ENCODE results near the gene SHB.

GRCh38 chr9:37969558-37970300, 99.3 kb downstream of the SHB start:
- TF ChIP-seq, protein P1, sequence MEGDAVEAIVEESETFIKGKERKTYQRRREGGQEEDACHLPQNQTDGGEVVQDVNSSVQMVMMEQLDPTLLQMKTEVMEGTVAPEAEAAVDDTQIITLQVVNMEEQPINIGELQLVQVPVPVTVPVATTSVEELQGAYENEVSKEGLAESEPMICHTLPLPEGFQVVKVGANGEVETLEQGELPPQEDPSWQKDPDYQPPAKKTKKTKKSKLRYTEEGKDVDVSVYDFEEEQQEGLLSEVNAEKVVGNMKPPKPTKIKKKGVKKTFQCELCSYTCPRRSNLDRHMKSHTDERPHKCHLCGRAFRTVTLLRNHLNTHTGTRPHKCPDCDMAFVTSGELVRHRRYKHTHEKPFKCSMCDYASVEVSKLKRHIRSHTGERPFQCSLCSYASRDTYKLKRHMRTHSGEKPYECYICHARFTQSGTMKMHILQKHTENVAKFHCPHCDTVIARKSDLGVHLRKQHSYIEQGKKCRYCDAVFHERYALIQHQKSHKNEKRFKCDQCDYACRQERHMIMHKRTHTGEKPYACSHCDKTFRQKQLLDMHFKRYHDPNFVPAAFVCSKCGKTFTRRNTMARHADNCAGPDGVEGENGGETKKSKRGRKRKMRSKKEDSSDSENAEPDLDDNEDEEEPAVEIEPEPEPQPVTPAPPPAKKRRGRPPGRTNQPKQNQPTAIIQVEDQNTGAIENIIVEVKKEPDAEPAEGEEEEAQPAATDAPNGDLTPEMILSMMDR (IDR thresholded peaks at IDR 0.05; ENCODE audit: low read depth, low read length), result no peak
- TF ChIP-seq EZH2phosphoT487 (IDR thresholded peaks at IDR 0.05; ENCODE audit: low read depth), result no peak
